Amniotic epithelial cell (primary cell): Measurements from ENCODE around the gene TMED1.
A peak's percentile ranks its signal among the peaks of the same experiment; 100 is the strongest.
"Not testable (repeated sequence)": the region's sequence is repeated elsewhere in the genome, so short reads cannot be mapped to it uniquely, and the experiment has no call there.

Experiments used
- DNase-seq: peaks from one replicate; pipeline ENCODE4 v3.0.0-alpha.2; 2010; ENCODE audit warnings: low read depth

Gene TMED1

DNA sequence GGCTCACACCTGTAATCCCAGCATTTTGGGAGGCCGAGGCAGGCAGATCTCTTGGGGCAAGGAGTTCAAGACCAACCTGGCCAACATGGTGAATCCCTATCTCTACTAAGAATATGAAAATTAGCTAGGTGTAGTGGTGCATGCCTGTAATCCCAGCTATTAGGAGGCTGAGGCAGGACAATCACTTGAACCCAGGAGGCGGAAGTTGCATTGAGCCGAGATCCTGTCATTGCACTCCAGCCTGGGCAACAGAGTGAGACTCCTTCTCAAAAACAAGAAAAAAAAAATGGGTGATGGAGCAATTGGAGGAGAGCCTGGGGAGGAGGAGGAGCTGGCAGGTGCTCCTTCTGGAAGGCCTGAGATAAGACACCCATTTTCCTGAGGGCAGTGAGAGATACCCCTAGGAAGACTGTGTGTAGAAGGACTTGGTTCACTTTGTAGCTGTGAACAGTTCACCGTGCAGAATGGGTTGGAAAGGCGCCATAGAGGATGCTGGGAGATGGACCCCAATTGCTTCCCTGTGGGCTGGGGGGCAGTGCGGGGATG lies 26.6 kb upstream of the TMED1 start:
- no peak for DNase-seq

DNA sequence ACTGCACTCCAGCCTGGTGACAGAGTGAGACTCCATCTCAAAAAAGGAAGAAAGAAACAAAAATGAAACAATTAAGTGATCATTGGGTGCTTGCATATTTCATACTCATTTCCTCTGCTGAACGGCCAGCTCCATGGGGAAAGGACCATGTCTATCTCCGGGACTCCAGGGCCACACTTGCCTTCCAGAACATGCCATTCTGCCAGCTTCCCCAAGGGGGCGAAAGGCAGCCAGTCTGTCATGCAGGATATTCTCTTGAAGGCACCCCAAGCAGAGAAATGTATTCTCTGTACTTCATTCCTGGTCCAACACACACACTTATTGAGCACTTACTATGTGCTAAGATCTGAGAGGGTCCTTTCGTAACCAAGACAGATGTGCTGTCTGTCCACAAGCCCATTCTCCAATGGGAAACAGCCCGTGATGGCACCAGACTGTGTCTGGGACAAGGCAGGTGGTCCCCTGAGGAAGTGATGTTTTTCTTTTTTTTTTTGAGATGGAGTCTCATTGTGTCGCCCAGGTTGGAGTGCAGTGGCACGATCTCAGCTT lies 25.2 kb upstream of the TMED1 start:
- no peak for DNase-seq

- no peak for DNase-seq
These were observed 22.3 kb upstream of the TMED1 start for GRCh38 chr19:10858204-10858828.

- DNase-seq, result not testable (repeated sequence)
These were observed 20.9 kb upstream of the TMED1 start for GRCh38 chr19:10856899-10857298.

DNA sequence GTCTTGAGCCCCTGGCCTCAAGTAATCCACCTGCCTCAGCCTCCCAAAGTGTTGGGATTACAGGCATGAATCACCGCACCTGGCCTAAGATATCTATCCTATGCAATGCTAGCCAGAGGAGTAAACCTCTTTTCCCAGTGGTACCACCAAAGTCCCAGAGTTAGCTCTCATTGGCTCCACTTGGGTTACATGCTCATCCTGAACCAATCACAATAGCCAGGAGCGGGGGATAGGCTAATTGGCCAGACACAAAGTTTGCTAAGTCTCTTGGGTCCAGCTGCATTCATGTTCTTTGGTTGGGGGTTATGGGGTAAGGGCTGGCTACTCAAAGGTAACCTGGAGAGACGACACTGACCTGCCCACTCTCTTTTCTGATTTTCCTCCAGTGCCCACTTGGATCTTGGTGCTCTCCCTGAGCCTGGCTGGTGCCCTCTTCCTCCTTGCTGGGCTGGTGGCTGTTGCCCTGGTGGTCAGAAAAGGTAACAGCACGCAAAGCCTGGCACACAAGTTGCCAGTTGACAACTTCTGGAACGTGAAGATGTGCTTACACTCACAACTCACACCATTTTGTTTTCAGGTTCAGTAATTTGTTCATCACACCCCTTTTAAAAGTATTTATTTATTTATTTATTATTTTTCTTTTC lies 20.0 kb upstream of the TMED1 start:
- DNase-seq, result no peak

DNA sequence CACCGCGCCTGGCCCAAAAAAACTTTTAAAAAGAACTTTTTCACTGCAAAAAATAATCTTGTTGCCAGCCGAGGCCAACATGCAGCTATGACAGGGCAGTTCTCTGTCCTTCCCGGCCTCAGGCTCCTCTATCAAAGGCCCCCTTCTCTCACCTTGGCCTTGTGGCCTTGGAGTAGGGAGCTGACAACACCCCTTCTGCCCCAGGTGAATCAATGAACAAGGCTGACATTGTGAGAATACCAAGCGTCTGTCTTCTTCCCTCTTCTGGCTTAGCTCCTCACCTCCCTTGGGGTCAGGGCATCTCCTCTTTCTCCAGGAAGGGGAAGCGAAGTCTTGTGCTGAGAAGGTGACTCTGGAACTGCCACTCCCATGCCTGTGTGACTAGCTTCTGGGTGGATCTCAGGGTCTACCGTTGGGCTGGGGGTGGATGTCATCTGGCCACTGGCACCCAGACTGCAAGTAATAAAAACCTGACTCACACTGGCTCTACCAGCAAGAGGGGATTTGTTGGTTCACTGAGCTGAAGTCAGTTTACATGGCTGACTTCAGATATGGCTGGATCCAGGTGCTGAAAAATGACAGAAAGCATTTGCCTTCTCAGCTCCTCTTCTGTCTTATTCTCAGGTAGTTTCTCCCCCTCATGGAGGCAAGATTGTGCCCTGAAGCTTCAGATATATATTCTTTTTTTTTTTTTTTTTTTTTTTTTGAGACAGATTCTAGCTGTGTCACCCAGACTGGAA lies 18.5 kb upstream of the TMED1 start:
- no peak for DNase-seq

DNA sequence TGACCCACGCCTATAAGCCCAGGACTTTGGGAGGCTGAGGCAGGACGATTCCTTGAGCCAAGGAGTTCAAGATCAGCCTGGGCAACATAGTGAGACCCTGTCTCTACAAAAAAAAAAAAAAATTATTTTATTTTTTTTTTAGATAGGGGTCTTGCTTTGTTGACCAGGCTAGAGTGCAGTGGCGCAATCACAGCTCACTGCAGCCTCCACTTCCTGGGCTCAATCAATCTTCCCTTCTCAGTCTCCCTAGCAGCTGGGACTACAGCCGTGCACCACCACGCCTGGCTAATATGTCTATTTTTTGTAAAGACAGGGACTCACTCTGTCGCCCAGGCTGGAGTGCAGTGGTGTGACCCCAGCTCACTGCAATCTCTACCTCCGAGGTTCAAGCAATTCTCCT lies 16.9 kb upstream of the TMED1 start:
- DNase-seq, result no peak

- peak; percentile 78 for DNase-seq
These were observed 16.2 kb upstream of the TMED1 start for GRCh38 chr19:10852098-10852800.

- no peak for DNase-seq
These were observed 14.6 kb upstream of the TMED1 start for GRCh38 chr19:10850631-10851030.

- DNase-seq, result no peak
These were observed 12.3 kb upstream of the TMED1 start, which contains the start of gene C19orf38 for GRCh38 chr19:10848230-10848856. Gene C19orf38 (plus strand): TSS chr19:10848415. CDS start chr19:10848509, 94 bp downstream.

- no peak for DNase-seq
These were observed 10.6 kb upstream of the TMED1 start for GRCh38 chr19:10846500-10847202.

GRCh38 chr19:10842788-10843187 lies 6.8 kb upstream of the TMED1 start:
- no peak for DNase-seq

- DNase-seq, result no peak
These were observed 3.4 kb upstream of the TMED1 start for GRCh38 chr19:10839114-10840050.

DNA sequence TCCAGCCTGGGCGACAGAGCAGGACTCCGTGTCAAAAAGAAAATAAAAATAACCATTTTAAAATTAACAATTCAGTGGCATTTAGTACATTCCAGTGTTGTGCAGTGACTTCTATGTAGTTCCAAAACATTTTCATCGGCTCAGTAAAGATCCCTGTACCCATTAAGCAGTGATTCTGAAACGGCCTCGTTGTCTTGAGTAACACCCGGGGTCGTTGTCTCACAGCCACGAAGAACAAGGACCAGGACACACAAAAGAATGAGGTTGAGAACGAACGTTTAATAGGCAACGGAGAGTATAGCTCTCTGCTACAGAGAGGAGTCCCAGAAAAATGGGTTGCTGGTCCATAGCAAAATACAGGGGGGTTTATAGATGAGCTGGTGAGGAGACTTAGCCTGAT lies 2.4 kb upstream of the TMED1 start:
- no peak for DNase-seq

GRCh38 chr19:10837649-10838048 lies 1.6 kb upstream of the TMED1 start:
- not testable (repeated sequence) for DNase-seq

DNA sequence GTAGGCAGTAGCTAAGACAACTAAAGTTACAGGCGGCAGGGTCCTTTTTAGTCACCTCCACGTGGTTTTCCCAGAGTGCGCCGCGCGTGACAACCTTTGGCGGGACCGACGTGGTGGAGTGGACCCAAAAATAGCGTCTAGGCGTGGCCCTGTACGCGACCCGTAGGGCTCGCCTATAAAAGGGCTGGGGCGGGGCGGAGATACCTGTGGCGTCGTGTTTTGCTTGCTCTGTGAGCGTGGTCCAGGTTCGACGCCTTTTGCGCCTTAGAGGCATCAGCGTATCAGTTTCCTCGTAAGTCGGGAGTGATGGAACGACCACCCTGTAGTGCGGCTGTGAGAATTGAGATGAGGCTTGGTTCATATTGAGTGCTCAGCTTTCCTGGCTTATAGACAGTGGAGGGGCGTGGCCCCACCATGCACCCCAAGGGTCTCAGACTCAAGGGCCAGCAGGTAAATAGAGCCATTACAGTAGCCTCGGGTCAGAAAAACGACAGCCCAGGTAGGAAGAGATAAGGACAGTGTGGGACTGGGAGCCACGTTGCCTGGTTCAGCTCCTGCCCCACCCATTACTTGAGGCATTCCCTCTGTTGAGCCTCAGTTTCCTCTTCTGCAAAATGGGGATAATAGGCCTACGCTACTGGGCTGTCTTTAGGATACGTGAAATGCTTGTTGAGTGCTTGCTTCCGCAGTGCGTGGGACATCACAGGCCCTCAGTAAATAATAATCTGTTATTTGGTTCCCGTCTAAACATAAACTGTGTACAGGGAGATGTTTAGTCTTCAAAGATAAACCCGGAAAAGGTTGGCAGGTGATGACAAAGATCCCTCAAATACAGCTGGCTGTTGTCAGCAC lies 693 bp upstream of the TMED1 start:
- peak; percentile 83 for DNase-seq

DNA sequence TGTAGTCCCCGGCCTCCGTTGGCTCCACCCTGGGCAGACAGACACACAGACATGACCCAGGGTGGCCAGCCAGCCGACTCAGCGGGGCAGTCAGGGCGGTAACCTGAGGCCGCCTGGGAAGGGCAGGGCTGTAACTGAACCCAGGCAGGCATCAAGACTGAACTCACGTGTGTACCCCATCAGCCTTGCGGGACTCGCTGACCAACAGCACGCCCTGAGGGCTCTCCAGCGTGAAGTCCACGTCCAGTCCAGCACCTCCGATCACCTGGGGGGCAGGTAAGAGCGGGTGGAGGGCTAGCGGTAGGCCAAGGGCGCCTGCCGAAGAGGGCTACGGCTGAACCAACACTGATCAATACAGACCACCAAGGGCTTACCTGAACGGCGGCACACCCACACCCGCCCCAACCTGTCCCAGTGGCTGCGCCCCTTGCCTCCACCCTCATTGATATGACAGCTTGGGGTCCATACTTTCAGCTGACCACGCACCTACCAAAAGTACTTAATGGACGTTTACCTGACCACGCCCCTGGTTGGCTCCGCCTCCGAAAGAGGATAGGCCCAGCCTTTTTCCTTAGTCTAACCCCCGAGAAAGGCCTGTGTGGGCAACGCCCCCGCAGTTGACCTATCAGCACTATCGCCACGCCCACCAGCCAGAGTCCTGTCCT lies 791 bp downstream of the TMED1 start:
- no peak for DNase-seq

- no peak for DNase-seq
These were observed 3.1 kb downstream of the TMED1 start for GRCh38 chr19:10832939-10833296.
